ENCODE measurements around the gene AHDC1. TPM values are rescaled to one million over a fixed set of nuclear protein-coding genes. Genes with fewer than 3 reads are reported as not detected.

The AHDC1 gene
- total RNA-seq, 2 donors from 2014 or later = 23.5 to 35.0 TPM

DNA sequence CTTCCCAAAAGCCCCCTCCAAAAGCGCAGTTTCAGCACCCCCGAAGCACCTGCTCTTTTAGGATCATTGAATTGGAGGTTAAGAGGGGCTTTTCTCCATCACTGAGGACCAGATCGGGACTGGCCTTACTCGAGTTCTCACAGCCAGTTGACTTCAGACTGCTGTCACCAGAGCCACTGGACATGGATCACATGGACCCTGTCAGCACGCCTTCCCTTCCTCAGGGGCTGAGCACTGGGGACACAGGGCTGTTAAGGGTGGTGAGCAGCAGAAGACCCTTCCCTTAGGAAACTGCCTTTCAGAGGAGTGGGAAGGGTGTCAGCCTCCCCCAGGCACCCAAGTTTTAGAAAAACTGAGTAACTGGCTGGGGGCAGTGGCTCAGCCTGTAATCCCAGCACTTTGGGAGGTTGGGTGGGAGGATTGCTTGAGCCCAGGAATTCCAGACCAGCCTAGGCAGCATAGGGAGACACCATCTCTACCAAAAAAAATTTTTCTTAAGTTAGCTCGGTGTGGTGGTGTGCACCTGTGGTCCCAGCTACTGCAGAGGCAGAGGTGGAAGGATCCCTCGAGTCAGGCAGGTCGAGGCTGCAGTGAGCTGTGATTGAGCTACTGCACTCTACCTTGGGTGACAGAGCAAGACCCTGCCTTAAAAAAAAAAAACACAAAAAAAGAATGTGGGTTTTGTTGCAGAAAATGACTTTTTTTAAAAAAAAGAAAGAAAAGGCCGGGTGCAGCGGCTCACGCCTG, 31.6 kb upstream of the AHDC1 start:
- TF ChIP-seq, protein P1, sequence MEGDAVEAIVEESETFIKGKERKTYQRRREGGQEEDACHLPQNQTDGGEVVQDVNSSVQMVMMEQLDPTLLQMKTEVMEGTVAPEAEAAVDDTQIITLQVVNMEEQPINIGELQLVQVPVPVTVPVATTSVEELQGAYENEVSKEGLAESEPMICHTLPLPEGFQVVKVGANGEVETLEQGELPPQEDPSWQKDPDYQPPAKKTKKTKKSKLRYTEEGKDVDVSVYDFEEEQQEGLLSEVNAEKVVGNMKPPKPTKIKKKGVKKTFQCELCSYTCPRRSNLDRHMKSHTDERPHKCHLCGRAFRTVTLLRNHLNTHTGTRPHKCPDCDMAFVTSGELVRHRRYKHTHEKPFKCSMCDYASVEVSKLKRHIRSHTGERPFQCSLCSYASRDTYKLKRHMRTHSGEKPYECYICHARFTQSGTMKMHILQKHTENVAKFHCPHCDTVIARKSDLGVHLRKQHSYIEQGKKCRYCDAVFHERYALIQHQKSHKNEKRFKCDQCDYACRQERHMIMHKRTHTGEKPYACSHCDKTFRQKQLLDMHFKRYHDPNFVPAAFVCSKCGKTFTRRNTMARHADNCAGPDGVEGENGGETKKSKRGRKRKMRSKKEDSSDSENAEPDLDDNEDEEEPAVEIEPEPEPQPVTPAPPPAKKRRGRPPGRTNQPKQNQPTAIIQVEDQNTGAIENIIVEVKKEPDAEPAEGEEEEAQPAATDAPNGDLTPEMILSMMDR (IDR thresholded peaks at IDR 0.05) = no peak
- DNase-seq (ENCODE audit: low spot score) = no peak
- Histone ChIP-seq H3K4me3 (peak overlapping the region in 1 of 2 donors; percentile 56), H3K4me1 (peaks cover 0 to 46% of the 10 kb centered on the region in 2 donors), H3K9me3 (no peaks in the 10 kb centered on the region), H3K27ac (peak overlapping the region; percentile 62 to 79), H3K36me3 (no peaks in the 10 kb centered on the region), H3K27me3 (no peaks in the 10 kb centered on the region)

DNA sequence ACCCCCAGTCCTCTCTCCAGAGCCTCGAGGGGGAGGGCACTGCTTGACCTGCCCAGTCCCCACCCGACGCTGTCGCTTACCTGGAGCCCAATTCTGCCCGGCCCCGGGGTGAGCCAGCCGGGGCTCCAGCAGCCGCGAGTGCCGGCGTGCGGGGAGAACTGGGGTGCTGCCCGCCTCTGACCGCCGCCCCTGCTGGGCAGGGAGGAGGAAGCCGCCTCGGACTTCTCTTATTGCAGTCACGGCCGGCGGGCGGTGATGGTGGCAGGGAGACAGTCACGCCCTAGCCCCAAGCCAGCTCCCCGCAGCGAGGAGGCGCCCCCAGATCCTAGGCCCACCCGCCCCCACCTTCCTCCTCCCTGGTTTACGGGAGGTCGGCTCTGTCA, 31.0 kb upstream of the AHDC1 start, which contains the start of gene FGR:
FGR (minus strand) TSS at position 201 of the 383 bp plus-strand sequence. CDS start 11,269 bp downstream, outside the sequence.
- TF ChIP-seq, protein P1 (IDR thresholded peaks at IDR 0.05) = no peak
- H3K27ac ChIP-seq = peak within 1 kb of the TSS; percentile 62 to 79
- peak within 1 kb of the TSS; percentile 39 to 56 for H3K4me3 ChIP-seq
- peaks cover 0 to 52% of the 10 kb centered on the region in 2 donors for H3K4me1 ChIP-seq
- H3K36me3 ChIP-seq = no peaks in the 10 kb centered on the region
- no peaks in the 10 kb centered on the region for H3K27me3 ChIP-seq
- no peak for DNase-seq (ENCODE audit: low spot score)
- no peaks in the 10 kb centered on the region for H3K9me3 ChIP-seq

DNA sequence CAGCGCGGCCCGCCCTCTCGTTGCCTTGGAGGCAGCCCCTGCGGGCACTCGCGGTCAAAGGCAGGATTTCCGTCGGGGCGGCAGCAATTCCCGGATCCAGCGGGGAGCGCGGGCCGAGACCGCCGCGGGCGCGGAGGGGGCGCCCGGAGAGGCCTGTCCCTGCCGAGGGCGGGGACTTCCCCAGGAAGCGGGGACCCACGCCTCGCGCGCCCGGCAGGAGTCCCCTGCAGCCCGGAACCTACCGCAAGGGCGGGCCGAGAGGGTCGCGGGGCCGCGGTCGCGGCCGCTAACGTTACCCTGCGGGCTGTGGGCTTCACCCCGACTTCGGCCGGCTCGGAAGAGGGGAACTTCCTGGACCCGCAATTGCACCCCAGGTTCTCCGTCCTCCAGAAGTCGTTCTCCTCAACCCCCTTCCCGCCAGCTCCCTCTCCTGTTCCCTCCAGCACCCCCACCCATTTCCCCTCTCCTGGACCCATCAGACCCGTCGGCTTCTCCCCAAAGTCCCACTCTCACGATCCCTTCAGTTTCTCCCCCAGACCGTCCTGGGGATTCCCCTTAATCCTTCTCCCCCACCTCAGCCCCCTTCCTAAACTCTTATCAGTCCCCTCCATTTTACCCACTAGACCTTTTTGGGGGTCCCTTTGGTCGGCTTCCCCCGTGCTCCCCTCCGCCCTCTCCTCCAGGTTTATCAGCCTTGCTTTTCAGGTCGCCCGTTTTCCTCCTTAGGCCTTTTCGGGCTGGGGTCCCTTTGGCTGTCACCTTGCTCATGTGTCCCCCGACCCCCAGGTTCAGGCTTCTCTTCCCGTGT, 30.4 kb upstream of the AHDC1 start:
- DNase-seq (ENCODE audit: low spot score) = no peak
- Histone ChIP-seq H3K4me1 (peaks cover 0 to 58% of the 10 kb centered on the region in 2 donors), H3K36me3 (no peaks in the 10 kb centered on the region), H3K9me3 (no peaks in the 10 kb centered on the region), H3K4me3 (peak overlapping the region; percentile 39 to 56), H3K27ac (peak overlapping the region; percentile 62 to 79), H3K27me3 (no peaks in the 10 kb centered on the region)
- TF ChIP-seq, protein P1 (IDR thresholded peaks at IDR 0.05) = peak in 1 of 2 donors; percentile 23

DNA sequence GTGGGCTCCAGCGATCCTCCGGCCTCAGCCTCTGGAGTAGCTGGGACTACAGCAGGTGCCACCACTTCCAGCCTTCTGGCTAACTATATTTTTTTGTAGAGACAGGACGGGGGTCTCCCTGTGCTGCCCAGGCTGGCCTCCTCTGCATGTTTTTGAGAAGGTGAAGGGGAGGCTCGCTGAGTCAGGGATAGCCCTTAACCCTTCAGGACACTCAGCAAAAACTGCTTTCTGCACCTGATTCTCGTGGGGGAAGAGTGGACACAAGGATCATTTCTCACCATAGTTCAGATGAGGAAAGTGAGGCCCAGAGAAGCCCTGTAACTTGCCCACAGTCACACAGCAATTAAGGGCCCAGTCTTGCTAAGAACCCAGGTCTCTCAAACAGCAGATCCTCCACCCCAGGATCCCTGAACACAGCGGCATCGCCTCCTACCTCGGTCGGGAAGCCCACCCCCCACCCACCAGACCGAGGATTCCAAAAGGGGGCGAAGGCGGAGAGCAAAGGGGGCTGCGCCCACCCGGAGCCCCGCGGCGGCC, 29.8 kb upstream of the AHDC1 start:
- no peaks in the 10 kb centered on the region for H3K36me3 ChIP-seq
- H3K4me1 ChIP-seq = peaks cover 0 to 65% of the 10 kb centered on the region in 2 donors
- no peaks in the 10 kb centered on the region for H3K9me3 ChIP-seq
- no peaks in the 10 kb centered on the region for H3K27me3 ChIP-seq
- peak overlapping the region; percentile 62 to 79 for H3K27ac ChIP-seq
- DNase-seq (ENCODE audit: low spot score) = no peak
- TF ChIP-seq, protein P1 (IDR thresholded peaks at IDR 0.05) = no peak
- H3K4me3 ChIP-seq = peak overlapping the region; percentile 39 to 56

DNA sequence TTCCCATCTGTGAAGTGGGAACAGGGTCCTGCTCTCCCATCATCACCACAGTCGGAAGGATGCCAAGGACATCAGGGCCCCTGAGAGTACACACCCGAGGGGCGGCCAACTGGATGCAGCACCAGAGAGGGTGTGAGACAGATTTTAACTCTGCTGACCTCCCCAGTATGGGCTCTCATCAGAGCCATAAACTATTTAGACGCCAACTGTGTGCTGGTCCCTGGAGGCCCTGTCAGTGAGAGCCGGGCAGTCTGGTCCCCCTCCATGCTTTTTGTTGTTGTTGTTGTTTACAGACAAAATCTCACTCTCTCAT, 29.3 kb upstream of the AHDC1 start:
- Histone ChIP-seq H3K4me3 (peak overlapping the region in 1 of 2 donors; percentile 56), H3K9me3 (no peaks in the 10 kb centered on the region), H3K27ac (peak overlapping the region; percentile 62 to 79), H3K36me3 (no peaks in the 10 kb centered on the region), H3K27me3 (no peaks in the 10 kb centered on the region), H3K4me1 (peaks cover 0 to 70% of the 10 kb centered on the region in 2 donors)
- TF ChIP-seq, protein P1 (IDR thresholded peaks at IDR 0.05) = no peak
- DNase-seq (ENCODE audit: low spot score) = no peak

Measured in right atrium auricular region (tissue), 2 donors.